Measurements from ENCODE around the gene YWHAH. TPM values are rescaled to one million over a fixed set of nuclear protein-coding genes. Genes with fewer than 3 reads are reported as not detected.

Gene YWHAH
- total and polyA plus RNA-seq, 4 donors = 50.1 to 151 (median 90.0) TPM

DNA sequence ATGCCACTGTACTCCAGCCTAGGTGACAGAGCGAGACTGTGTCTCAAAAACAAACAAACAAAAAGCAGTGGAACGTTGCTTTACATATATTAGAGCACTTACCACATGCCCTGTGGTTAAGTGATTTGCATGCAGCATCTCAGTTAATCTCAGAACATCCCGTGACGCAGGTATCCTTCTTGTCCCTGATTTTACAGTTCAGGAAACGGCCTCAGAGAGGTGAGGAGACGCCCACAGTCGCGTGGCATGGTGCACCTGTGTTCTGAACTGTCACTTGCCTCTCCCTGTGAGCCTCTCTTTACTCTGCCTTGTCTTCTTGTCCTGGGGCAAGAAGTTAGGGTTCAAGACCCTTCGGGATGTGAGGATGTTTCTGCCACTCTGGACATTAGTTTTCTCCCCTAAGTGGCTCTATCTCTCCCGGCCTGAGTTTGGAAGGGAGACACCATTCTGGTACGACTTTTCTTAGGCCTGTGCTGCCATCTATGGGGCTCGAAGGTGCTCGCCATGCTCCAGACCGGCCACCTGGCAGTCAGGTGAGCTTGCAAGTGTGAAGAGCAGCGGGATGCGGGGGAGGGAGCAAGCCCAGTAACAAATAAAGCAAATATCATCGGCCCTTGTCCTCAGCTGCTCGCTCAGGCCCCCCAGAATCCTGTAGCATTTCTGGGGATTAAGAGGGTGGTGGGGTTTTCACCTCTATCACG is 25.6 kb downstream of the YWHAH start:
- Histone ChIP-seq H3K27me3 (ENCODE audit: control insufficient read depth in 3 of 3, insufficient read depth in 3 of 3, low read length in 2 of 3) (no peaks in the 10 kb centered on the region), H3K36me3 (ENCODE audit: control insufficient read depth in 4 of 4, insufficient read depth in 4 of 4, low read length in 4 of 4) (no peaks in the 10 kb centered on the region), H3K27ac (ENCODE audit: low read depth in 1 of 2, low read length in 1 of 2) (no peak overlapping the region), H3K9ac (ENCODE audit: insufficient read depth in 1 of 2, low read length in 2 of 2) (no peak overlapping the region), H3K9me3 (ENCODE audit: control insufficient read depth in 4 of 4, insufficient read depth in 3 of 4, low read length in 3 of 4) (no peaks in the 10 kb centered on the region), H3K4me3 (no peak overlapping the region), H3K4me1 (ENCODE audit: control insufficient read depth in 5 of 5, insufficient read depth in 5 of 5, low read length in 5 of 5) (peaks cover 0 to 5% (median 0%) of the 10 kb centered on the region in 5 donors)
- WGBS, 2 donors = 32 to 37% methylated on average over 19 of the region's 19 CpGs
- DNase-seq (peak; percentile 65 to 78 (median 68)), ATAC-seq (ENCODE audit: insufficient read depth, low FRiP score) (peak; percentile 84)
- TF ChIP-seq, protein P1, sequence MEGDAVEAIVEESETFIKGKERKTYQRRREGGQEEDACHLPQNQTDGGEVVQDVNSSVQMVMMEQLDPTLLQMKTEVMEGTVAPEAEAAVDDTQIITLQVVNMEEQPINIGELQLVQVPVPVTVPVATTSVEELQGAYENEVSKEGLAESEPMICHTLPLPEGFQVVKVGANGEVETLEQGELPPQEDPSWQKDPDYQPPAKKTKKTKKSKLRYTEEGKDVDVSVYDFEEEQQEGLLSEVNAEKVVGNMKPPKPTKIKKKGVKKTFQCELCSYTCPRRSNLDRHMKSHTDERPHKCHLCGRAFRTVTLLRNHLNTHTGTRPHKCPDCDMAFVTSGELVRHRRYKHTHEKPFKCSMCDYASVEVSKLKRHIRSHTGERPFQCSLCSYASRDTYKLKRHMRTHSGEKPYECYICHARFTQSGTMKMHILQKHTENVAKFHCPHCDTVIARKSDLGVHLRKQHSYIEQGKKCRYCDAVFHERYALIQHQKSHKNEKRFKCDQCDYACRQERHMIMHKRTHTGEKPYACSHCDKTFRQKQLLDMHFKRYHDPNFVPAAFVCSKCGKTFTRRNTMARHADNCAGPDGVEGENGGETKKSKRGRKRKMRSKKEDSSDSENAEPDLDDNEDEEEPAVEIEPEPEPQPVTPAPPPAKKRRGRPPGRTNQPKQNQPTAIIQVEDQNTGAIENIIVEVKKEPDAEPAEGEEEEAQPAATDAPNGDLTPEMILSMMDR (IDR thresholded peaks at IDR 0.05; ENCODE audit: control extremely low read depth, extremely low read depth) = no peak

DNA sequence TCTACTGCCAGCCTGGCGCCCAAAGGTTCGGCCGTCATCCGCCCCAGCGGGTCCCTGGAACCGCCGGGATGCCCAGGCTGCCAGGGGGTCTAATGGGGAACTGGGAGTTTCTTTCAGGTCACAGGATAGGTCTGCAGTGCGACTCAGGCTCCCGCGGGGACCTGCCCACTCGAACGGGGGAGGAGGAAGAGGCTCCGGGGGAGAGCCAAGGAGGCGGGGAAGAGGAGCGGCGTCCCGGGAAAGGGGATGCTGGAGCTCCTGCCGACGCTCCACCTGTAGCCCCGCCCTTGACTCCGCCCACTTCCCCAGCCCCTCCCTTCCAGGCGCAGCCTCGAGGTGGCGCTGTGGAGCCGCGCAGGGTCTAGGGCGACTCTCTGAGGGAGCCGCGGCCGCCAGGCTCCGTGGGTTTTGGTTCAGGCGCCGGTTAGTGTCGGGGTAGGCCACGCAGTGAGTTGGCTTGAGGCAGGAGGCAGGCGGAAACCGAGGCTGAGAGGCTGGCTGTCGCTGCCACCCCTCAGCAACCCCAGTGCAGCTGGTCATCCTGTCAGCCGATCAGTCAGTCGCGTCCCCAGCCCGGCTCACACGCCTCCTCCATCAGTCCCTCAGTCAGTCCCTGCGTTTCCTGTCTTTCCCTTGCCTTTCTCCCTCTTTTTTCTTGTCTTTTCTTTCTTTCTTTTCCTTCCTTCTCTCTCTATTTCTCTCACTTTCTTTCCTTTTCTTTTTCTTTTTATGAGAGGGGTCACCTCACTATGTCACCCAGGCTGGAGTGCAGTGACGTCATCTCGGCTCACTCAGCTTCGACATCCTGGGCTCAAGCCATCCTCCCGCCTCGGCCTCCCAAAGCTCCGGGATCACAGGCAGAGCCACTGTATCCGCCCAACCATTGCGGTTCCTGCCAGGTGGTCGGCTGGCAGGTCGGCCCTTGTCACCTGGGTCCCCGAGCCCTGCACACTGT is 26.4 kb downstream of the YWHAH start:
- WGBS, 2 donors = 15 to 19% methylated on average over 44 to 55 of the region's 55 CpGs
- DNase-seq (peak; percentile 78 to 89 (median 81)), ATAC-seq (ENCODE audit: insufficient read depth, low FRiP score) (peak; percentile 94)
- Histone ChIP-seq H3K36me3 (ENCODE audit: control insufficient read depth in 4 of 4, insufficient read depth in 4 of 4, low read length in 4 of 4) (no peaks in the 10 kb centered on the region), H3K9me3 (ENCODE audit: control insufficient read depth in 4 of 4, insufficient read depth in 3 of 4, low read length in 3 of 4) (peaks cover 0 to 1% (median 0%) of the 10 kb centered on the region in 4 donors), H3K4me3 (no peak overlapping the region), H3K27ac (ENCODE audit: low read depth in 1 of 2, low read length in 1 of 2) (no peak overlapping the region), H3K9ac (ENCODE audit: insufficient read depth in 1 of 2, low read length in 2 of 2) (peak overlapping the region in 1 of 2 donors; percentile 53), H3K4me1 (ENCODE audit: control insufficient read depth in 5 of 5, insufficient read depth in 5 of 5, low read length in 5 of 5) (peaks cover 0 to 5% (median 0%) of the 10 kb centered on the region in 5 donors), H3K27me3 (ENCODE audit: control insufficient read depth in 3 of 3, insufficient read depth in 3 of 3, low read length in 2 of 3) (no peaks in the 10 kb centered on the region)
- TF ChIP-seq, protein P1 (IDR thresholded peaks at IDR 0.05; ENCODE audit: control extremely low read depth, extremely low read depth) = peak; percentile 87

DNA sequence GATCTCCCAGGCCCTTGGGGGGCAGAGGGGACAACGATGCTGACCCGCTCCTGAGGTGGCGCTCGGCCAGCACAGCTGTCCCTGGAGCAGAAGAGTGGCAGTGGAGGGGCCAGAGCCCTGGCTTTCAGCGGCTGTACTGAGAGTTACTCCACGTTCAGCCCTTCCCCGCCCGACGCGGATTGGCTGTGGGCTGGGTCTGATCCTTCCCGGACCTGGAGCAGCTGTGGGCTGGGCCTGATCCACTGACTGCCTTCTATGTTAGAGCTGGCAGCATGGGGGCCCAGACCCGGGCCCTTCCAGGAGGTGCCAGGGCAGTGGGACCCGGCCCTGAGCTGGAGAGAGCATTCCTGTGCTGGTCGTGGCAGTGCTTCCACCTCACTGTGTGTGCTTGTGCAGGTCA is 27.8 kb downstream of the YWHAH start:
- Histone ChIP-seq H3K27ac (ENCODE audit: low read depth in 1 of 2, low read length in 1 of 2) (no peak overlapping the region), H3K36me3 (ENCODE audit: control insufficient read depth in 4 of 4, insufficient read depth in 4 of 4, low read length in 4 of 4) (no peaks in the 10 kb centered on the region), H3K4me3 (no peak overlapping the region), H3K9me3 (ENCODE audit: control insufficient read depth in 4 of 4, insufficient read depth in 3 of 4, low read length in 3 of 4) (peaks cover 0 to 1% (median 0%) of the 10 kb centered on the region in 4 donors), H3K27me3 (ENCODE audit: control insufficient read depth in 3 of 3, insufficient read depth in 3 of 3, low read length in 2 of 3) (no peaks in the 10 kb centered on the region), H3K4me1 (ENCODE audit: control insufficient read depth in 5 of 5, insufficient read depth in 5 of 5, low read length in 5 of 5) (peaks cover 0 to 5% (median 0%) of the 10 kb centered on the region in 5 donors), H3K9ac (ENCODE audit: insufficient read depth in 1 of 2, low read length in 2 of 2) (no peak overlapping the region)
- TF ChIP-seq, protein P1 (IDR thresholded peaks at IDR 0.05; ENCODE audit: control extremely low read depth, extremely low read depth) = no peak
- ATAC-seq (ENCODE audit: insufficient read depth, low FRiP score) (no peak), DNase-seq (no peak)
- 81 to 86% methylated on average over 14 of the region's 14 CpGs for WGBS, 2 donors

Data from lung (tissue), 12 donors.